ENCODE measurements around the gene SCFD2.

DNA sequence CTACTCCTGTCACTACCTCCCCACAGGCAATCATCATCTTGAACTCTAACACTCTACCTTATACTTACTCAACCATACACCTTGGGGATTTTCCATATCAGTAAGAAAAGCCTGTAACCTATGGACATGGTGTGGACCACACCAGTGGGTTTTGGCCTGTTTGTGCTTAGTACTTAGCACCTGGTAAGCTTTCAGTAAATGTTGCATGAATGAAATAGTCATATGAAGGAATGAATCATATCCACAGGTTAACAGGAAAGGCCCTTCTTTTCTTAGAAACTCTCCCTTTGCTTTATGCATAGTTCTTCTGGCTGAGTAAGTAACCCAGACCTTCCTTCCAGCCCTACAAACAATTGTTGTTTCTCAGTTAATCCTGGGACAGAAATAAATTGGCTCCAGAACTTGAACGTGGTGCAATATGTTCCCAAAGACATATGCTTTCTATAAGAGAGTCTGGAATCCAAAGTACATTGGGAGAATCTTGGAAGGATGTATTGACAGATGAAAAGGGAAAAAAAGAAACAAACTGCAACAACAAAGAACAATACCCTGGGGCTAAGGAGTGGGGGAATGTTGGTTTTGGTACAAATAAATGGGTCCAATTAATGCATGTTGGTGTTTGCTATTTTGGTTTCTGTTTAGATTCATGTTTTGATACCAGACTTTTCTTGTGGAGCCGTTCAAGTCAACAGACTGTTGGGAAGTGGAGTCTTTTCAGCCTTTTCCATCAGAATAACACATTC, 475.9 kb downstream of the SCFD2 start:
- no peak for TF ChIP-seq TEAD4 (IDR thresholded peaks at IDR 0.05; ENCODE audit: low read depth, low read length)
- TF ChIP-seq, protein P1, sequence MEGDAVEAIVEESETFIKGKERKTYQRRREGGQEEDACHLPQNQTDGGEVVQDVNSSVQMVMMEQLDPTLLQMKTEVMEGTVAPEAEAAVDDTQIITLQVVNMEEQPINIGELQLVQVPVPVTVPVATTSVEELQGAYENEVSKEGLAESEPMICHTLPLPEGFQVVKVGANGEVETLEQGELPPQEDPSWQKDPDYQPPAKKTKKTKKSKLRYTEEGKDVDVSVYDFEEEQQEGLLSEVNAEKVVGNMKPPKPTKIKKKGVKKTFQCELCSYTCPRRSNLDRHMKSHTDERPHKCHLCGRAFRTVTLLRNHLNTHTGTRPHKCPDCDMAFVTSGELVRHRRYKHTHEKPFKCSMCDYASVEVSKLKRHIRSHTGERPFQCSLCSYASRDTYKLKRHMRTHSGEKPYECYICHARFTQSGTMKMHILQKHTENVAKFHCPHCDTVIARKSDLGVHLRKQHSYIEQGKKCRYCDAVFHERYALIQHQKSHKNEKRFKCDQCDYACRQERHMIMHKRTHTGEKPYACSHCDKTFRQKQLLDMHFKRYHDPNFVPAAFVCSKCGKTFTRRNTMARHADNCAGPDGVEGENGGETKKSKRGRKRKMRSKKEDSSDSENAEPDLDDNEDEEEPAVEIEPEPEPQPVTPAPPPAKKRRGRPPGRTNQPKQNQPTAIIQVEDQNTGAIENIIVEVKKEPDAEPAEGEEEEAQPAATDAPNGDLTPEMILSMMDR (IDR thresholded peaks at IDR 0.05; ENCODE audit: control extremely low read depth in 1 of 3, insufficient read depth in 1 of 3, low read depth in 1 of 3, low read length in 3 of 3): no peak
- TF ChIP-seq CEBPB (IDR thresholded peaks at IDR 0.05; ENCODE audit: low read depth, low read length): no peak
- no peak for TF ChIP-seq ASH2L (IDR thresholded peaks at IDR 0.05; ENCODE audit: low read length)
- TF ChIP-seq, protein P2, sequence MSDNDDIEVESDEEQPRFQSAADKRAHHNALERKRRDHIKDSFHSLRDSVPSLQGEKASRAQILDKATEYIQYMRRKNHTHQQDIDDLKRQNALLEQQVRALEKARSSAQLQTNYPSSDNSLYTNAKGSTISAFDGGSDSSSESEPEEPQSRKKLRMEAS (IDR thresholded peaks at IDR 0.05): no peak
- TF ChIP-seq EZH2 (IDR thresholded peaks at IDR 0.05; ENCODE audit: low read depth, low read length, severe bottlenecking): no peak
- TF ChIP-seq TAF1 (IDR thresholded peaks at IDR 0.05; ENCODE audit: low read depth, low read length): no peak
- no peak for TF ChIP-seq POLR2A (IDR thresholded peaks at IDR 0.05; ENCODE audit: control extremely low read depth in 1 of 2, low read depth in 2 of 2, low read length in 2 of 2)

Measured in H1 (cell line).